Naive thymus-derived CD4-positive, alpha-beta T cell (primary cell): ENCODE measurements around the gene AKAP17A. TPM values are rescaled to one million over a fixed set of nuclear protein-coding genes. Genes with fewer than 3 reads are reported as not detected.
"Not testable (repeated sequence)": the region's sequence is repeated elsewhere in the genome, so short reads cannot be mapped to it uniquely, and the experiment has no call there.

Experiments
- ATAC-seq: fragments of 150-1000 bp; cut with Tn5 transposase; 2 replicates; pipeline ENCODE4 v1.10.0; 2021; ENCODE audit warnings: mild to moderate bottlenecking, moderate library complexity
- CTCF ChIA-PET: fragments of 350-600 bp; sonication (Branson Sonifier 250); formaldehyde crosslinking; loops from one replicate; lab custom pipeline; 2021; ENCODE audit warnings: antibody characterized with exemption; lab: Charles Lee
- POLR2A ChIA-PET: fragments of 350-600 bp; sonication (Branson Sonifier 250); formaldehyde crosslinking; loops from one replicate; lab custom pipeline; 2021; ENCODE audit warnings: antibody characterized with exemption, inconsistent platforms; lab: Charles Lee
- DNase-seq, 9 donors: peaks; one replicate each; pipeline versions ENCODE4 v3.0.0 to v3.0.0-alpha.2; 2020 to 2022; ENCODE audit warnings: mixed read lengths in 1 of 9
- H3K27ac ChIP-seq: one replicate; pipeline ENCODE4 v1.7.0; 2013; ENCODE audit warnings: mild to moderate bottlenecking, low read depth, low read length, moderate library complexity
- H3K27me3 ChIP-seq, 2 donors: one replicate each; pipeline ENCODE4 v1.7.0; 2013; ENCODE audit warnings: low read length in 2 of 2, mild to moderate bottlenecking in 2 of 2, moderate library complexity in 2 of 2; ENCODE audit not compliant: control insufficient read depth in 2 of 2, insufficient read depth in 2 of 2
- H3K36me3 ChIP-seq, 3 experiments: 1 replicate in 2 of 3; 2 replicates in 1 of 3; pipeline ENCODE4 v1.7.0; 2013; ENCODE audit warnings: low read length in 3 of 3, mild to moderate bottlenecking in 3 of 3, moderate library complexity in 1 of 3; ENCODE audit not compliant: insufficient read depth in 3 of 3, control insufficient read depth in 2 of 3
- H3K4me1 ChIP-seq, 2 donors: one replicate each; pipeline ENCODE4 v1.7.0; 2013; ENCODE audit warnings: low read length in 2 of 2, mild to moderate bottlenecking in 2 of 2, moderate library complexity in 1 of 2; ENCODE audit not compliant: control insufficient read depth in 2 of 2, insufficient read depth in 2 of 2
- H3K4me3 ChIP-seq: 2 replicates; pipeline ENCODE4 v1.7.0; 2013; ENCODE audit warnings: mild to moderate bottlenecking, low read length
- H3K9me3 ChIP-seq, 3 experiments: 1 replicate in 2 of 3; 2 replicates in 1 of 3; pipeline ENCODE4 v1.7.0; 2013; ENCODE audit warnings: low read length in 3 of 3; ENCODE audit not compliant: control insufficient read depth in 2 of 3
- H3K27ac Mint-ChIP-seq, 9 donors: one replicate each; pipeline ENCODE4 v1.8.0; 2020 to 2022; ENCODE audit warnings: mixed read lengths in 9 of 9, mild to moderate bottlenecking in 8 of 9, moderate library complexity in 5 of 9, inconsistent platforms in 2 of 9
- H3K27me3 Mint-ChIP-seq, 5 donors: one replicate each; pipeline ENCODE4 v1.8.0; 2021 to 2022; ENCODE audit warnings: mixed read lengths in 5 of 5, mild to moderate bottlenecking in 1 of 5
- H3K36me3 Mint-ChIP-seq, 5 donors: one replicate each; pipeline ENCODE4 v1.8.0; 2020 to 2022; ENCODE audit warnings: mixed read lengths in 5 of 5, mild to moderate bottlenecking in 3 of 5, inconsistent platforms in 1 of 5
- H3K4me1 Mint-ChIP-seq, 7 donors: one replicate each; pipeline ENCODE4 v1.8.0; 2020 to 2022; ENCODE audit warnings: mixed read lengths in 7 of 7, mild to moderate bottlenecking in 3 of 7, inconsistent platforms in 1 of 7
- H3K4me3 Mint-ChIP-seq, 10 donors: one replicate each; pipeline ENCODE4 v1.8.0; 2020 to 2022; ENCODE audit warnings: mild to moderate bottlenecking in 10 of 10, mixed read lengths in 10 of 10, moderate library complexity in 6 of 10, inconsistent platforms in 2 of 10
- H3K9me3 Mint-ChIP-seq, 11 donors: one replicate each; pipeline ENCODE4 v1.8.0; 2020 to 2022; ENCODE audit warnings: mixed read lengths in 11 of 11, mild to moderate bottlenecking in 4 of 11, inconsistent platforms in 1 of 11, moderate library complexity in 1 of 11
- intact Hi-C, 2 donors: fragments of 100-400 bp; cut with micrococcal nuclease; formaldehyde crosslinking; loops; one replicate each; pipeline ENCODE4 v1.15.1; 2023
- polyA plus RNA-seq, 2 donors: library from polyadenylated mRNA; unstranded; fragments of 300-500 nt; fragmentation: Illumina TruSeq; gene quantifications; one replicate each; pipeline ENCODE4 v1.2.3, GENCODE V29; 2021
- total RNA-seq, 6 experiments: library from RNA in 5 of 6; stranded (reverse) in 5 of 6; gene quantifications; 1 replicate in 5 of 6; 2 replicates in 1 of 6; pipeline ENCODE4 v1.2.3 and lab custom pipeline; 2021 to 2026

AKAP17A gene
- total and polyA plus RNA-seq, 7 experiments from 2014 or later, result 19.2 to 165 (median 119) TPM

GRCh38 chrX:1612641-1613286 is 21.4 kb downstream of the AKAP17A start:
- intact Hi-C loops, result no loop called here
- ChIA-PET POLR2A (no interaction called here), CTCF (no interaction called here)
- Histone ChIP-seq H3K27ac (no peak overlapping the region), H3K27me3 (no peaks in the 10 kb centered on the region), H3K4me3 (no peak overlapping the region), H3K9me3 (no peaks in the 10 kb centered on the region), H3K4me1 (no peaks in the 10 kb centered on the region), H3K36me3 (no peaks in the 10 kb centered on the region)
- Mint-ChIP-seq H3K9me3 (no peaks in the 10 kb centered on the region), H3K4me3 (no peak overlapping the region), H3K36me3 (no peaks in the 10 kb centered on the region), H3K4me1 (peaks cover 0 to 2% (median 0%) of the 10 kb centered on the region in 7 donors), H3K27ac (no peak overlapping the region), H3K27me3 (no peaks in the 10 kb centered on the region)
- no peak for DNase-seq
- no peak for ATAC-seq

GRCh38 chrX:1614927-1615326 is 23.5 kb downstream of the AKAP17A start, which contains the start of gene ASMT:
Gene ASMT, plus strand, starts transcription at chrX:1615059. Its CDS starts 141 bp downstream, at chrX:1615200.
- ATAC-seq (no peak), DNase-seq (no peak)
- Mint-ChIP-seq H3K27ac (no peak within 1 kb of the TSS), H3K4me3 (no peak within 1 kb of the TSS), H3K4me1 (peaks cover 0 to 5% (median 0%) of the 10 kb centered on the region in 7 donors), H3K9me3 (no peaks in the 10 kb centered on the region), H3K27me3 (no peaks in the 10 kb centered on the region), H3K36me3 (no peaks in the 10 kb centered on the region)
- Histone ChIP-seq H3K27ac (no peak within 1 kb of the TSS), H3K9me3 (no peaks in the 10 kb centered on the region), H3K4me1 (no peaks in the 10 kb centered on the region), H3K36me3 (no peaks in the 10 kb centered on the region), H3K4me3 (no peak within 1 kb of the TSS), H3K27me3 (no peaks in the 10 kb centered on the region)
- ChIA-PET POLR2A (no interaction called here), CTCF (no interaction called here)
- intact Hi-C loops, result no loop called here

GRCh38 chrX:1618689-1619088 is 27.3 kb downstream of the AKAP17A start:
- peak overlapping the region in 2 of 9 donors; percentile 72 to 78 for H3K27ac Mint-ChIP-seq
- no peaks in the 10 kb centered on the region for H3K9me3 ChIP-seq

GRCh38 chrX:1623691-1624090 is 32.3 kb downstream of the AKAP17A start:
- no peaks in the 10 kb centered on the region for H3K9me3 Mint-ChIP-seq
- intact Hi-C loops, result no loop called here
- DNase-seq (no peak), ATAC-seq (no peak)
- peaks cover 0 to 2% (median 0%) of the 10 kb centered on the region in 5 donors for H3K27me3 Mint-ChIP-seq
- H3K4me3 ChIP-seq, result no peak overlapping the region
- H3K36me3 ChIP-seq, result no peaks in the 10 kb centered on the region
- H3K9me3 ChIP-seq, result no peaks in the 10 kb centered on the region
- POLR2A ChIA-PET, result no interaction called here
- H3K4me1 Mint-ChIP-seq, result peaks cover 4 to 14% (median 12%) of the 10 kb centered on the region in 7 donors
- no peaks in the 10 kb centered on the region for H3K27me3 ChIP-seq
- CTCF ChIA-PET, result no interaction called here
- peaks cover 0 to 11% of the 10 kb centered on the region in 2 donors for H3K4me1 ChIP-seq
- no peaks in the 10 kb centered on the region for H3K36me3 Mint-ChIP-seq
- peak overlapping the region in 1 of 9 donors; percentile 7 for H3K27ac Mint-ChIP-seq
- H3K4me3 Mint-ChIP-seq, result no peak overlapping the region
- no peak overlapping the region for H3K27ac ChIP-seq

More at GRCh38 chrX:1618689-1619088, 27.3 kb downstream of the AKAP17A start:
- peaks cover 4 to 16% (median 9%) of the 10 kb centered on the region in 7 donors for H3K4me1 Mint-ChIP-seq
- Histone ChIP-seq H3K27me3 (no peaks in the 10 kb centered on the region), H3K36me3 (no peaks in the 10 kb centered on the region), H3K4me3 (no peak overlapping the region), H3K27ac (no peak overlapping the region), H3K4me1 (peaks cover 0 to 11% of the 10 kb centered on the region in 2 donors)
- CTCF ChIA-PET, result no interaction called here
- DNase-seq (no peak), ATAC-seq (no peak)
- POLR2A ChIA-PET, result no interaction called here
- no peaks in the 10 kb centered on the region for H3K27me3 Mint-ChIP-seq
- H3K9me3 Mint-ChIP-seq, result no peaks in the 10 kb centered on the region
- no peaks in the 10 kb centered on the region for H3K36me3 Mint-ChIP-seq
- no peak overlapping the region for H3K4me3 Mint-ChIP-seq
- intact Hi-C loops, result no loop called here

GRCh38 chrX:1624158-1624860 is 32.9 kb downstream of the AKAP17A start:
- H3K4me3 ChIP-seq, H3K27me3 ChIP-seq, H3K4me3 Mint-ChIP-seq, H3K9me3 Mint-ChIP-seq, H3K27ac ChIP-seq, intact Hi-C loops, CTCF ChIA-PET, H3K36me3 ChIP-seq, H3K9me3 ChIP-seq, POLR2A ChIA-PET, H3K36me3 Mint-ChIP-seq, H3K27me3 Mint-ChIP-seq, ATAC-seq, DNase-seq: not testable (repeated sequence)
- peaks cover 0 to 11% of the 10 kb centered on the region in 2 donors for H3K4me1 ChIP-seq
- Mint-ChIP-seq H3K4me1 (peaks cover 4 to 16% (median 11%) of the 10 kb centered on the region in 7 donors), H3K27ac (peak overlapping the region in 1 of 9 donors; percentile 7)

GRCh38 chrX:1624861-1625215 is 33.4 kb downstream of the AKAP17A start:
- H3K27ac ChIP-seq, H3K9me3 ChIP-seq, H3K9me3 Mint-ChIP-seq, DNase-seq, CTCF ChIA-PET, H3K27ac Mint-ChIP-seq, POLR2A ChIA-PET, intact Hi-C loops, H3K36me3 ChIP-seq, H3K4me3 ChIP-seq, H3K27me3 ChIP-seq, ATAC-seq, H3K4me3 Mint-ChIP-seq, H3K27me3 Mint-ChIP-seq, H3K36me3 Mint-ChIP-seq: not testable (repeated sequence)
- peaks cover 6 to 19% (median 11%) of the 10 kb centered on the region in 7 donors for H3K4me1 Mint-ChIP-seq
- peaks cover 0 to 11% of the 10 kb centered on the region in 2 donors for H3K4me1 ChIP-seq
